Epithelial cell of esophagus (primary cell): ENCODE results near the gene UQCR10.

Experiments used
- DNase-seq: peaks from one replicate; pipeline ENCODE4 v3.0.0; 2010; ENCODE audit warnings: low read depth
- H3K4me3 ChIP-seq: 2 replicates; pipeline ENCODE4 v1.5.1; 2011; ENCODE audit warnings: mild to moderate bottlenecking, low read length, control low read depth
- TF ChIP-seq, protein P1 (sequence below): IDR thresholded peaks from 2 replicates; pipeline ENCODE4 v1.5.1; 2011; ENCODE audit warnings: low read depth, mild to moderate bottlenecking, low read length, control low read depth, inconsistent platforms; ENCODE audit not compliant: insufficient read depth; ENCODE audit errors: missing control alignments

UQCR10 gene

DNA sequence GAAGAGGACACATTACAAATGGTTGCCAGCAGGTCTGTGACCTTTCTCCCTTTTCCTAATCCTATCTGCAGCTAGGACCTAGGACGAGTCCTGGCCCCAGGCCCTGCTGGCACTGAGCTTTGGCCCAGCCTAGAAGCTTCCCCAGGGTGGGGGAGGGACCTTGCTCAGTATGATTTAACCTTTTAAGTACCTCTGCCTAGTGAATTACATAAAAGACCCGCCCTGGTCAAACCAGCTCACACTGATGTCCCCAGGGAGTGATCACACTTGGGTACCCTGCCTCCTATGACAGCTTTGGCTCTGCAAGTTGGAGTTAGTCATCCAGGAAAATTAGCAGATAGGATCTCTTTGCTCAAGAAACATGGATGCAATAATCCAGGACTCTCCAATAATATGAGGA is 49.0 kb downstream of the UQCR10 start:
- DNase-seq, result peak; percentile 51
- no peak overlapping the region for H3K4me3 ChIP-seq
- TF ChIP-seq, protein P1, sequence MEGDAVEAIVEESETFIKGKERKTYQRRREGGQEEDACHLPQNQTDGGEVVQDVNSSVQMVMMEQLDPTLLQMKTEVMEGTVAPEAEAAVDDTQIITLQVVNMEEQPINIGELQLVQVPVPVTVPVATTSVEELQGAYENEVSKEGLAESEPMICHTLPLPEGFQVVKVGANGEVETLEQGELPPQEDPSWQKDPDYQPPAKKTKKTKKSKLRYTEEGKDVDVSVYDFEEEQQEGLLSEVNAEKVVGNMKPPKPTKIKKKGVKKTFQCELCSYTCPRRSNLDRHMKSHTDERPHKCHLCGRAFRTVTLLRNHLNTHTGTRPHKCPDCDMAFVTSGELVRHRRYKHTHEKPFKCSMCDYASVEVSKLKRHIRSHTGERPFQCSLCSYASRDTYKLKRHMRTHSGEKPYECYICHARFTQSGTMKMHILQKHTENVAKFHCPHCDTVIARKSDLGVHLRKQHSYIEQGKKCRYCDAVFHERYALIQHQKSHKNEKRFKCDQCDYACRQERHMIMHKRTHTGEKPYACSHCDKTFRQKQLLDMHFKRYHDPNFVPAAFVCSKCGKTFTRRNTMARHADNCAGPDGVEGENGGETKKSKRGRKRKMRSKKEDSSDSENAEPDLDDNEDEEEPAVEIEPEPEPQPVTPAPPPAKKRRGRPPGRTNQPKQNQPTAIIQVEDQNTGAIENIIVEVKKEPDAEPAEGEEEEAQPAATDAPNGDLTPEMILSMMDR, result no peak

DNA sequence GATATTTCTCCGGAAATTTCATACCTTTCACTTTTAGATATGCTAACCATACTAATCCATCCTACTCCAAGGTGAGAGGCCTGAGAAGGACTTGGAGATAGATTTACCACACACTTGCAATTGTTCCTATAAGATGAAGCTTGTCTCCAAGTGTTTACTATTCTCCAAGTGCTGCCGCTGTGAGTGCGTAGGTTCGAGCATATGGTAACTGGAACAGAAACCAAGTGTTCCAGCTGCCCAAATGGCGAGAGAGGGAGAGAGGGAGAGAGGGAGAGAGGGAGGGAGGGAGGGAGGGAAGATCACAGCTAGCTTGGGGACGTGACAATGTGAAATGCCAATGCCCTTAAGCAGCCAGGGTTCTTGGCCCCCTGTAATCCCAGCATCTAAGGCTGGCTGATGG is 49.4 kb downstream of the UQCR10 start:
- H3K4me3 ChIP-seq, result no peak overlapping the region
- DNase-seq, result no peak
- TF ChIP-seq, protein P1, result no peak

DNA sequence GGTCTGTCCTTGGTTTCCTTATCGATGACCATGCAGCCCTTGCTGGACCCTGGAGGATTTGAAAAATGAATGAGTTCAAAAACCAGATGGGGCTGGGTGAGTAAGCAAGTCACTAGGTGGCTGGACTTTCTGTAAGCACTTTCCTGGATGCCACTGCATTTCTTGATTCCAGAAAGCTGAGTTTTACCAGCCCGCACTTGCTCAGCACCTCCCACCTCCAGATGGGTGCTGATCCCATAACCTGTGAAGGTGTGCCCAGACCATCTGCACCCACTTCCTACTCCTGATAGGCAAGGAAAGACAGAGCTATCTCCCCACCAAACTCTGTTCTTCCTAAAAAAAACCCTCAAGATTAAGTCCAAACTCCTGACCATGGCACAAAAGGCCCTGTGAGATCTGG is 49.8 kb downstream of the UQCR10 start:
- no peak overlapping the region for H3K4me3 ChIP-seq
- TF ChIP-seq, protein P1, result no peak
- peak; percentile 52 for DNase-seq

DNA sequence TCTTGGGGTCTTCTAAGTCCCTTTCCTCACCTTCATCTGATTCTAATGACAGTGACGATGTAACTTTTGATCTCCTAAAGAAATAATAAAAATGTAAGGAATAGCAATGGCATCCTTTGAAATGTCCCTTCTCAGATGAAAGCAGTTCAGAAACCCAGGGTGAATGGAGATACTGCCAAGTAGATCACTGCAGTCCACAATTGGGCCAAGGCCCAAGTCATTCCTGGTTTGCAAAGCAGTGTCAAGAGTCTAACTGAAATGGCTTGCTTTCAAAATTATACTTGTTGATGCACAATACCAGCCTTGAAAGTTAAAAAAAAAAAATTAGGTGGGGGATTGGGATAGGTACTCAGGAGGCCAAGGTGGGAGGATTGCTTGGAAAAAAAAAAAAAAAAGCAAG is 50.6 kb downstream of the UQCR10 start:
- no peak overlapping the region for H3K4me3 ChIP-seq
- TF ChIP-seq, protein P1, result no peak
- no peak for DNase-seq

DNA sequence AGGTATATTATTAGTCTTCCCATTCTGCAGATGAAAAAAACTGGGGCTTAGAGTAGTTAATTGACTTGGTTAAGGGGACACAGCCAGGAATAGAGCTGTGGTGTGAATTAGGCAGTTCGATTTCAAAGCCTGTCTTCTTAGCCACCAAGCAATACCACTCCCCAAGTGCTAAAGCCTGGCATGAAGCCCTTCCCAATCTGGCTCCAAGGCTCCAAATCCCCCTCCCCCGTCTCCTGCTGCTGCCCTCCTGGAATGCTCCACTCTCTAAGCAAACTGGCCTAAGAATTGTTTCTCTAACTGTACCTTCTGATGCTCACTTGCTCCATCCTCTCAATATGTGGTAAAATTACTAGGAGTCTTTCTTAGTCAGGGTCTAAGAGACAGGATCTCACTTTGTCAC is 52.3 kb downstream of the UQCR10 start:
- no peak overlapping the region for H3K4me3 ChIP-seq

More for the DNA sequence above, 52.3 kb downstream of the UQCR10 start:
- TF ChIP-seq, protein P1, result no peak
- DNase-seq, result no peak
